Stimulated activated CD4-positive, alpha-beta T cell treated with anti-CD3 and anti-CD28 coated beads, Interleukin-4, amount 100 ng/mL, for 24 hours (primary cell): Measurements from ENCODE around the gene NUDT8.
"Not testable (repeated sequence)": the region's sequence is repeated elsewhere in the genome, so short reads cannot be mapped to it uniquely, and the experiment has no call there.

Experiments used
- DNase-seq: peaks from one replicate; pipeline ENCODE4 v3.0.0-alpha.2; 2020

Gene NUDT8

GRCh38 chr11:67659651-67660165, 30.0 kb upstream of the NUDT8 start:
- not testable (repeated sequence) for DNase-seq

GRCh38 chr11:67657300-67657699, 27.6 kb upstream of the NUDT8 start:
- no peak for DNase-seq

DNA sequence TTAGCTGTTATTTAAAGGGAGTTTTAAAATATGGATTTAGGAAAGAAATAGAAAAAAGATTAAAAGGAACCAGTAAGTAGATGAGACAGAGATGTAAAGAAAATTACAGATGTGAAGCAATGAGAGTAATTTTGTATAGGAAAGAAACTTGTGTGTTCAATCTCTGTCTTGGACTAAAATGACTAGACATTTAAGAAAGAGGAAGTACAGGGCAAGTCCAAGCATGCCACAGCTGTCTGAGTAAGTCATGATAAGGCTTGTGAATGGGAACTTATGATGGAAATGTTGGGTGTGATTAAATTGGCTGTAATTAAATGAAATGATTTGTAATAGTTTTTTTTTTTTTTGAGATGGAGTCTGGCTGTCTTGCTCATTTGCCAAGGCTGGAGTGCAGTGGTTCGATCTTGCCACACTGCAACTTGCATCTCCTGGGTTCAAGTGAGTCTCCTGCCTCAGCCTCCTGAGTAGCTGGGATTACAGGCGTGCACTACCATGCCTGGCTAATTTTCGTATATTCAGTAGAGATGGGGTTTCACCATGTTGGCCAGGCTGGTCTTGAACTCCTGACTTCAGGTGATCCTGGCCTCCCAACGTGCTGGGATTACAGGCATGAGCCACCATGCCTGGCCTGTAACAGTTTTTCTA, 26.7 kb upstream of the NUDT8 start:
- no peak for DNase-seq

DNA sequence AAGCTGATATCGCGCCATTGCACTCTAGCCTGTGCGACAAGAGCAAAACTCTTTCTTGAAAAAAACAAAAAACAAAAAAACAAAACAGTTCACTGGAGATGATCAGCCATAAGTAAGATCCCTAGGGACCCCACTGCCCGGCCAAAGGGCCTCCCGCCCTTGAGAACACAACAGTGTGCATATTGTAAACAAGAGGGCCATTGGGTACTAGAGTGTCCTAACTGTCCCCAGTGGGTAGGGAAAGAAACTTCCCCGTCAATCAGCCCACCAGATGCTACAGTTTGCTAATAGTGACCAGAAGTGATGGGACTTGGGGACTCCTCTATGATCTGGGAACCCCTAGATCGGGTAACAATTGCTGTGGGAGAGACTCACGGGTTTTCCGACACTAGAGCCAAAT, 24.5 kb upstream of the NUDT8 start:
- no peak for DNase-seq

GRCh38 chr11:67652965-67653845, 23.5 kb upstream of the NUDT8 start:
- DNase-seq, result no peak

- DNase-seq, result no peak
These were observed 22.4 kb upstream of the NUDT8 start for GRCh38 chr11:67651976-67652781.

DNA sequence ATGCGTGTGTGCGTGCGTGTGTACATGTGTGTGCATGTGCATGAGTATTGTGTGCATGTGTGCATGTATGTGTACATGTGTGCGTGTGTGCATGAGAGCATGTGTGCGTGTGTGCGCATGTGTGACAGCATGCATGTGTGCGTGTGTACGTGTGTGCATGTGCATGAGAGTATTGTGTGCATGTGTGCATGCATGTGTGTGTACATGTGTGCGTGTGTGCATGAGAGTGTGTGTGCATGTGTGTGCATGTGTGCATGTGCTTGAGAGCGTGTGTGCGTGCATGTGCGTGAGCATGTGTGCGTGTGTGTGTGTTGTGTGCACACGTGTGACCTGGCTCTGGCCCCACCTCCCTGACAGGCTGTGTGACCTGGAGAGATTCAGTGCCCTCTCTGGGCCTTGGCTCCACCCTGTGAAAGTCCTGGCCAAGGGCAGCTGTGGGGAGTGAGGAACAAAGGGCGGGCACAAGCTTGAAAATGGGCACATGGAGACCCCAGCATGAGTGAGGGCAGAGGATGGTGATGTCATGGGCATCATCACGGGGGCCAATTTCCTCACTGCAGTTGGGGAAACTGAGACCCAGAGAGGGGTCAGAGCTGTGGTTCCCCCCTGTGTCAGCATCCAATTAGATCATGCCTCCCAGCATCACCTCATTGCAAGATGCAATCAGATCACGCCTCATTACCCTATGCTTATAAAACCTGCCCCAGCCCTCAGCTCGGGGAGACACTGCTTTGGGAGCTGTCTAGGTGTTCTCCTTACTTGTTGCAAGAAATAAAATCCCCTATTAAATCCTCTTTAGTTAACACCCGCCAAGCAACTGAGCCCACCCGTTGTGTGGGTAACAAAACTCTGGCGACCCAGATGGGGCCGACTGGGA, 20.1 kb upstream of the NUDT8 start:
- DNase-seq, result no peak

DNA sequence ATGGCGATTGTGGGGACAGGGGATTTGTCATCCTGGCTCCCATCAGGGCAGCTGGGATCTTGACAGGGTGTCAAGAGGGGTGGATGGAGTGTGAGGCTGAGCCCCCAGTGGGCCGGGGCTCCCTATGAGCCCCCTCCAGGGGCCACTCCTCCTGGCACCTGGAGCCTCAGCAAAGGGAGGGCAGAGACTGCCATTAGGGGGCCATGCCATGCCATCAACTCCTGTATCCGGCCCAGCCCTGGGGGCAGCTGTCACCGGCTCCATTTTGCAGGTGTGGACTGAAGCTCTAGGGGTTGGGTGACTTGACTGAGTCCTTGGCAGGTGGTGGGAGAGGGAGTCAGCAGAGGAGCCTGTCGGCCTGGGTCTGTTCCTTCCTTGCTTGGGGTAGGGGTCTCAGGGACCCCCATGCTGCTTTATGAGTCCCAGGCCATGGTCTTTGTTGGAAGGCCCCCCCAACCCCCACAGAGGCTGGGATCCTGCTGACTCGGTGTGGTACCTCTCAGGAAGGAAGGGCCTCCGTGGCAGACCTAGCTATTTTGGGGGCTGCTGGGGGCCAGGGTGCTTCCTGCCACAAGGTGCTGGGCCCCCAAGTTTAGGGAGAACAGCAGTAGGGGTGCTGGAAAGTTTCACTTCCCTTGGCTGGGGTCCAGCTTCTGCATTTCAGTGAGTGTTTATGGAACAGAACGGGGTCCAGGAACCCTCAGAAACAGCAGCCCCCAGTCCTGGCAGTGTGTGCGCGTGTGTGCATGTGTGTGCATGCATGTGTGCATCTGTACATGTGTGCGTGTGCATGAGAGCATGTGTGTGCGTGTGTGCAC, 19.3 kb upstream of the NUDT8 start:
- DNase-seq, result no peak

DNA sequence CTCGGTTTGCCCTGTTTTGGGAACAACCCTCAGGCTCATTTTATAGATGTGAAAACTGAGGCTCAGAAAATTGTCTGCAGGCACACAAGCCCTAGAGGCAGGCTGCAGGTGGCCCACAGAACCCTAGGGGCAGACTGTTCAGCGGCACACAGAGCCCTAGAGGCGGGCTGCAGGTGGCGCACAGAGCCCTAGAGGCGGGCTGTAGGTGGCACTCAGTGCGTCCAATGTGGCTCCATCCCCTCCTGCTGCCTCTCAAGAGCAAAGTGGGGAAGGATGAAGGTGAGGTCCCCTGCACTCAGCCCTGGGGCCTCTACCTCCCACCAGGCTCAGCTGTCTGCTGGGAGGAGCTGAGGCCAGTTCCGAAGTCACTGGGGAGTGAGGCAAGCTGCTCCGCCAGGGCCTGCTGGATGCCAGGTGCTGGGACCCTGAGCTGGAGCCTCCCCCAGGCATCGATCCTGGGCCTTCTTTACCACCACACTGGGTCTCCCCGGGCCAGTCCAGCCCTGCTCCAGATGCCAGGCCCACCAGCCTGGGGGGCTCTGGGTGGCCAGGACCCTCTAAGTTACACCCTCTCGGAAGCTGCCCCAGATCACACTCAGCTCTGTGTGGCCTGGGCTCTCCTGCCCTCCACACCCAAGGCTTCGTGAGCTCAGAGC, 18.5 kb upstream of the NUDT8 start:
- DNase-seq, result peak; percentile 48

DNA sequence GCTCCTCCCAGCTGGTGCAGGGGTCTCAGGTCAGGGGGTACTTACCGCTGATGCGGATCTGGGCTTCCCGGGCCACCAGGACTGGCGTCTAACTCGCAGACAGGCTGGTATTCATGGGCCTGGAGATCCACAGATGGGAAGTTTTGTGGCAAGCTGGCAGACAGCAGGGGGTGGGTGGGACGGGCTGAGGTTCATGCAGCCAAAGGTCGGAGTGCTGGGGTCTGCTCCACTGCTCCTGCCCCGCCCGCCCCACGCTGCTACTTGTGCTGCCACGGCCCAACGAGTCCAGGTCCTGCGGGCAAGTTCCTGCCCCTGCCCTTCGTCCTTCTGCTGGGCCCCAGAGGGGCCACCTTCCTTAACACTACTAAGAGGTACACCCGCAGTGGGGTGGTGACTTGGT, 17.7 kb upstream of the NUDT8 start:
- no peak for DNase-seq

DNA sequence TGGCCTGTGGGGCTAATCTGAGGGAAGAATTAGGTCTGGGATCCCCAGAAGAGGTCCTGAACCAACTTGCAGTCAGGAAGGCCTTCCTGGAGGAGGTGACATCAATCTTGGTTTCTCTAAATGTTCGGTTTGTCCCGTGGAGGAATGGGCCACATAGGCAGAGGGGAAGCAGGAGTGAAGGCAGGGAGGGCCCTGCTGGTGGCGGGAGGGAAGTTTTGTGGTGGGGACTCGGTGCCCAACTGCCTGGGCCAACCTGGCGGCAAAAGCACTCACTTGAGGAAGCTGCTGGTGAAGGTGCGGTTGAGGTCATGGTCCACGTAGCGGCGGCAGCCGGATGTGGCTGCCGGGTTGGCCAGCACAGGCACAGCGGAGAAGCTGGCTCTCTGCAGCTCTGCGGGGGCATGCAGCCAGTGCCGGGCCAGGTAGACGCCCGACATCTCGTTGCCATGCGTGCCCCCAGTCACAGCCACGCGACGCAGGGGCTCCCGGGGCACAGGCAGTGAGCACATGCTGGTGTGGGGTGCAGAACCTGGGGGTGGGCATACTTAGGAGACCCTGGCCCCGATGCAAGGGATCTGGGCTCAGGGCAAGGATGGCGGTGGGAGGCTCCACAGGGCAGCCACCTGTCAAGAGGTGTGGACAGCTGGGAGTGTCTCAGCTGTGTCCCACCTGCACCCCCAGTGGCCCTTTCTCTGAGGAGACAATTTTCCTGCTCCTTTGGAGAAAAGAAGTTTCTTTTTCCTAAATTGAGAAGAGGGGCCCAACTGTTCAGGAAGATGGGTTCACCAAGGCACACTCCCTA, 17.0 kb upstream of the NUDT8 start:
- DNase-seq, result peak; percentile 19

GRCh38 chr11:67645521-67646461, 16.1 kb upstream of the NUDT8 start:
- no peak for DNase-seq

- no peak for DNase-seq
These were observed 15.0 kb upstream of the NUDT8 start for GRCh38 chr11:67644472-67645418.

- DNase-seq, result no peak
These were observed 14.3 kb upstream of the NUDT8 start for GRCh38 chr11:67644042-67644441.

DNA sequence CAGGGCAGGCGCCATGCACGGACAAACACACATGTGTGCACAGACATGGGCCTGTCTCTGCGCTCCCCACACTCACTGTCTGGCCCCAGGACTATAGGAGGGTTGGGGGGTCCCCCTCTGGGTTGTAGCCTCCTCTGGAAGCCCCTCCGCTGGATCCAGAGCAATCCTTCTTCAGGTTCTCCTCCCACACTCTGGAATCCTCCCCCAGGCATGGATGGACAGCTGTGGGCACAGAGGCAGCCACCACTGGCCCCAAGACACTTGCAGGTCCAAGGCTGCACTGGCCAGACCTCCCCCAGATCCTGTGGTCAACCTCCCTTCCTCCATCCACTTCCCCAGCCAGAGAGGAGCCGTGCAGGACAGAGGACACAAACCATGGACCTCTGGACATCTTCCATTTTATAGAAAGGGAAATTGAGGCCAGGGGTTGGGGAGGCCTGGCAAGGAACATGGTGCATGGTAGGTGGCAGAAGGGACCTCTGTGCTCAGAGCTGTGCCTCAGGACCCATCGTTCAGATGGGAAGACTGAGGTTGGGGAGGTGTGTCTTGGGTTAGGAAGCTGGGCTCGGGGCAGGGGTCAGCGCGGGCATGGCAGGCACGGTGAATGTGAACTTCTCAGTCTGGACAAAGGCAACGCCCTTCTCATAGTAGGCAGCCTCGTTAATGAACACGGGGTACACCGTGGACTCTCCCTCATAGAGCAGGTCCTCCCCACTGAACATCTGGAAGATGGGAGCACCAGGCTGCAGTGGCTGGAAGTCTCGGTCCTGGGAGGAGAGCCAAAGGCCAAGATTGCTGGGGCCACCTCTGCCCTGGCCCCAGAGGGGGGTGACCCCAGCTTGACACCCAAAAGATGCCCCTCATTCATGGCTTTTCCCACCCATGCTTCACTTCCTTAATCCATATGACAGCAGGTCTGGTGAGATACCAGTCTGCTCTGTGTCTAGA, 12.7 kb upstream of the NUDT8 start:
- no peak for DNase-seq
